Muscle layer of colon (tissue), 2 donors: ENCODE results near the gene PRDX3.
"Not testable (repeated sequence)": the region's sequence is repeated elsewhere in the genome, so short reads cannot be mapped to it uniquely, and the experiment has no call there.

ENCODE experiments used
- H3K27ac ChIP-seq: one replicate; pipeline ENCODE4 v1.7.0; 2013; ENCODE audit warnings: low read depth, mild to moderate bottlenecking, low read length, moderate library complexity
- H3K27me3 ChIP-seq, 2 donors: one replicate each; pipeline ENCODE4 v1.7.0; 2013; ENCODE audit warnings: low read length in 2 of 2, mild to moderate bottlenecking in 2 of 2; ENCODE audit not compliant: insufficient read depth in 2 of 2, control insufficient read depth in 1 of 2
- H3K36me3 ChIP-seq: one replicate; pipeline ENCODE4 v1.7.0; 2013; ENCODE audit warnings: mild to moderate bottlenecking, low read length; ENCODE audit not compliant: insufficient read depth
- H3K4me1 ChIP-seq: one replicate; pipeline ENCODE4 v1.7.0; 2013; ENCODE audit warnings: mild to moderate bottlenecking, low read length; ENCODE audit not compliant: insufficient read depth
- H3K4me3 ChIP-seq, 2 donors: one replicate each; pipeline ENCODE4 v1.7.0; 2013; ENCODE audit warnings: low read length in 2 of 2, low read depth in 1 of 2, mild to moderate bottlenecking in 1 of 2, moderate library complexity in 1 of 2
- H3K9ac ChIP-seq: one replicate; pipeline ENCODE4 v1.7.0; 2013; ENCODE audit warnings: low read length
- H3K9me3 ChIP-seq: one replicate; pipeline ENCODE4 v1.7.0; 2013; ENCODE audit warnings: mild to moderate bottlenecking, low read length
- donor health status: abdominal sarcoma.
- donor health status: Adenocarcinoma of cecum.

The PRDX3 gene

GRCh38 chr10:119159332-119159731 lies 19.3 kb downstream of the PRDX3 start:
- H3K27me3 ChIP-seq, result no peaks in the 10 kb centered on the region
- H3K9ac ChIP-seq, result no peak overlapping the region
- H3K4me3 ChIP-seq, result no peak overlapping the region
- H3K4me1 ChIP-seq, result peaks cover 13% of the 10 kb centered on the region
- H3K9me3 ChIP-seq, result no peaks in the 10 kb centered on the region
- no peak overlapping the region for H3K27ac ChIP-seq
- H3K36me3 ChIP-seq, result peaks cover 47% of the 10 kb centered on the region

- H3K9ac ChIP-seq, result no peak overlapping the region
- H3K4me1 ChIP-seq, result no peaks in the 10 kb centered on the region
- no peak overlapping the region for H3K27ac ChIP-seq
- H3K9me3 ChIP-seq, result no peaks in the 10 kb centered on the region
- H3K4me3 ChIP-seq, result no peak overlapping the region
- peaks cover 73% of the 10 kb centered on the region for H3K36me3 ChIP-seq
- no peaks in the 10 kb centered on the region for H3K27me3 ChIP-seq
Measured at GRCh38 chr10:119153661-119154060, 25.0 kb downstream of the PRDX3 start.

- H3K4me3 ChIP-seq, result no peak overlapping the region
- H3K27ac ChIP-seq, result no peak overlapping the region
- H3K27me3 ChIP-seq, result no peaks in the 10 kb centered on the region
- peaks cover 75% of the 10 kb centered on the region for H3K36me3 ChIP-seq
- H3K4me1 ChIP-seq, result no peaks in the 10 kb centered on the region
- no peaks in the 10 kb centered on the region for H3K9me3 ChIP-seq
- no peak overlapping the region for H3K9ac ChIP-seq
Measured at GRCh38 chr10:119153041-119153440, 25.6 kb downstream of the PRDX3 start.

- H3K4me1 ChIP-seq, H3K9ac ChIP-seq, H3K9me3 ChIP-seq, H3K4me3 ChIP-seq, H3K27ac ChIP-seq, H3K27me3 ChIP-seq: not testable (repeated sequence)
- H3K36me3 ChIP-seq, result peaks cover 76% of the 10 kb centered on the region
Measured at GRCh38 chr10:119151601-119152000, 27.0 kb downstream of the PRDX3 start.

GRCh38 chr10:119149729-119150128 lies 28.9 kb downstream of the PRDX3 start:
- H3K27ac ChIP-seq, result no peak overlapping the region
- H3K27me3 ChIP-seq, result no peaks in the 10 kb centered on the region
- no peak overlapping the region for H3K4me3 ChIP-seq
- peaks cover 59% of the 10 kb centered on the region for H3K36me3 ChIP-seq
- H3K9me3 ChIP-seq, result no peaks in the 10 kb centered on the region
- H3K9ac ChIP-seq, result no peak overlapping the region
- no peaks in the 10 kb centered on the region for H3K4me1 ChIP-seq

- no peak overlapping the region for H3K9ac ChIP-seq
- H3K27ac ChIP-seq, result no peak overlapping the region
- H3K9me3 ChIP-seq, result no peaks in the 10 kb centered on the region
- peaks cover 53% of the 10 kb centered on the region for H3K36me3 ChIP-seq
- H3K4me1 ChIP-seq, result no peaks in the 10 kb centered on the region
- H3K27me3 ChIP-seq, result no peaks in the 10 kb centered on the region
- no peak overlapping the region for H3K4me3 ChIP-seq
Measured at GRCh38 chr10:119149157-119149556, 29.5 kb downstream of the PRDX3 start.

GRCh38 chr10:119143657-119144056 lies 35.0 kb downstream of the PRDX3 start:
- Histone ChIP-seq H3K9ac (no peak overlapping the region), H3K4me1 (no peaks in the 10 kb centered on the region), H3K36me3 (peaks cover 17% of the 10 kb centered on the region), H3K9me3 (no peaks in the 10 kb centered on the region), H3K27me3 (no peaks in the 10 kb centered on the region), H3K27ac (no peak overlapping the region), H3K4me3 (no peak overlapping the region)

GRCh38 chr10:119140603-119141245 lies 37.9 kb downstream of the PRDX3 start:
- peaks cover 3% of the 10 kb centered on the region for H3K36me3 ChIP-seq
- no peaks in the 10 kb centered on the region for H3K27me3 ChIP-seq
- H3K27ac ChIP-seq, result no peak overlapping the region
- no peaks in the 10 kb centered on the region for H3K9me3 ChIP-seq
- no peak overlapping the region for H3K4me3 ChIP-seq
- H3K9ac ChIP-seq, result no peak overlapping the region
- H3K4me1 ChIP-seq, result no peaks in the 10 kb centered on the region

GRCh38 chr10:119139464-119140067 lies 39.0 kb downstream of the PRDX3 start:
- Histone ChIP-seq H3K4me1 (no peaks in the 10 kb centered on the region), H3K36me3 (peaks cover 3% of the 10 kb centered on the region), H3K27ac (no peak overlapping the region), H3K27me3 (no peaks in the 10 kb centered on the region), H3K4me3 (no peak overlapping the region), H3K9me3 (no peaks in the 10 kb centered on the region), H3K9ac (no peak overlapping the region)

- no peaks in the 10 kb centered on the region for H3K9me3 ChIP-seq
- H3K4me3 ChIP-seq, result no peak overlapping the region
- no peak overlapping the region for H3K9ac ChIP-seq
- peaks cover 7% of the 10 kb centered on the region for H3K36me3 ChIP-seq
- no peaks in the 10 kb centered on the region for H3K4me1 ChIP-seq
- no peaks in the 10 kb centered on the region for H3K27me3 ChIP-seq
- no peak overlapping the region for H3K27ac ChIP-seq
Measured at GRCh38 chr10:119138346-119139306, 40.0 kb downstream of the PRDX3 start.

GRCh38 chr10:119137878-119138277 lies 40.7 kb downstream of the PRDX3 start:
- not testable (repeated sequence) for H3K27ac ChIP-seq, H3K27me3 ChIP-seq, H3K4me3 ChIP-seq, H3K9me3 ChIP-seq, H3K9ac ChIP-seq, H3K4me1 ChIP-seq
- peaks cover 15% of the 10 kb centered on the region for H3K36me3 ChIP-seq
